ENCODE results near the gene KIF6.
"Not testable (repeated sequence)": the region's sequence is repeated elsewhere in the genome, so short reads cannot be mapped to it uniquely, and the experiment has no call there.

The KIF6 gene

DNA sequence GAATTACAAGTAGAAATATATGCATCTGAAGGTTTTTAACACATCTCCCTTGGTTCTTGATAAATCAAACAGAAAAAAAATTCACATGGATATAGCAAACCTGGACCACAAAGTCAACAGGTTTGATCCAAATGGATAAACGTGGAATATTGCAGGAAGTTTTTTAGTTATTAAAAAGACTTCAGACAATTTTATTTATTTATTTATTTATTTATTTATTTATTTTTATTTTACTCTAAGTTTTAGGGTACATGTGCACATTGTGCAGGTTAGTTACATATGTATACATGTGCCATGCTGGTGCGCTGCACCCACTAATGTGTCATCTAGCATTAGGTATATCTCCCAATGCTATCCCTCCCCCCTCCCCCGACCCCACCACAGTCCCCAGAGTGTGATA, 47.9 kb downstream of the KIF6 start:
- H3K36me3 ChIP-seq (ENCODE audit: control insufficient read depth, insufficient read depth, low read length); H3K4me3 ChIP-seq (ENCODE audit: low read length); H3K27me3 ChIP-seq (ENCODE audit: control insufficient read depth, insufficient read depth, low read length); H3K9ac ChIP-seq (ENCODE audit: low read length); H3K27ac ChIP-seq (ENCODE audit: low read depth, low read length); H3K4me1 ChIP-seq (ENCODE audit: control insufficient read depth, insufficient read depth, low read length): not testable (repeated sequence)

DNA sequence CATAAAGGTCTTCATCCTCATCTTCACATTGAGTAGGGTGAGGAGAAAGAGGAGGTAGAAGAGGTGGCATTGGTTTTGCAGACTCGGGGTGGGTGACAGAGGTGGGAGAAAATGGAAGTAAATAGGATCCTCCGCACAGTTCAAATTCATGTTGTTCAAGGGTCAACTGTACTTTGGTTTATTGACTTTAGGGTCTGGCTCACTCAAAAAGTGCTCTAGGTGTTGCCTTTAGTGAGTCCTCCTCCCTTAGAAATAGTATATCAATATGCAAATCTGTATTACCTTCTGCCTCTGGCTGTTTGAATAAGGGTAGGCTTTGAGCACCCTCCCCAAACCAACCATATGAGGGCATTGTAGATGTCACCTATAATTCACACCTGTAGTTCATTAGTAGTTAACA, 54.7 kb downstream of the KIF6 start:
- Histone ChIP-seq H3K4me3 (ENCODE audit: low read length) (no peak overlapping the region), H3K9ac (ENCODE audit: low read length) (no peak overlapping the region), H3K36me3 (ENCODE audit: control insufficient read depth, insufficient read depth, low read length) (no peaks in the 10 kb centered on the region), H3K27me3 (ENCODE audit: control insufficient read depth, insufficient read depth, low read length) (no peaks in the 10 kb centered on the region), H3K4me1 (ENCODE audit: control insufficient read depth, insufficient read depth, low read length) (no peaks in the 10 kb centered on the region), H3K27ac (ENCODE audit: low read depth, low read length) (no peak overlapping the region)

- Histone ChIP-seq H3K27ac (ENCODE audit: low read depth, low read length) (no peak overlapping the region), H3K4me1 (ENCODE audit: control insufficient read depth, insufficient read depth, low read length) (no peaks in the 10 kb centered on the region), H3K4me3 (ENCODE audit: low read length) (no peak overlapping the region), H3K36me3 (ENCODE audit: control insufficient read depth, insufficient read depth, low read length) (no peaks in the 10 kb centered on the region), H3K9ac (ENCODE audit: low read length) (no peak overlapping the region), H3K27me3 (ENCODE audit: control insufficient read depth, insufficient read depth, low read length) (no peaks in the 10 kb centered on the region)
Observed at GRCh38 chr6:39669973-39670342, 55.2 kb downstream of the KIF6 start.

GRCh38 chr6:39669207-39669972, 55.8 kb downstream of the KIF6 start:
- H3K9ac ChIP-seq (ENCODE audit: low read length) = no peak overlapping the region
- H3K27ac ChIP-seq (ENCODE audit: low read depth, low read length) = no peak overlapping the region
- no peaks in the 10 kb centered on the region for H3K27me3 ChIP-seq (ENCODE audit: control insufficient read depth, insufficient read depth, low read length)
- no peak overlapping the region for H3K4me3 ChIP-seq (ENCODE audit: low read length)
- no peaks in the 10 kb centered on the region for H3K4me1 ChIP-seq (ENCODE audit: control insufficient read depth, insufficient read depth, low read length)
- H3K36me3 ChIP-seq (ENCODE audit: control insufficient read depth, insufficient read depth, low read length) = no peaks in the 10 kb centered on the region

DNA sequence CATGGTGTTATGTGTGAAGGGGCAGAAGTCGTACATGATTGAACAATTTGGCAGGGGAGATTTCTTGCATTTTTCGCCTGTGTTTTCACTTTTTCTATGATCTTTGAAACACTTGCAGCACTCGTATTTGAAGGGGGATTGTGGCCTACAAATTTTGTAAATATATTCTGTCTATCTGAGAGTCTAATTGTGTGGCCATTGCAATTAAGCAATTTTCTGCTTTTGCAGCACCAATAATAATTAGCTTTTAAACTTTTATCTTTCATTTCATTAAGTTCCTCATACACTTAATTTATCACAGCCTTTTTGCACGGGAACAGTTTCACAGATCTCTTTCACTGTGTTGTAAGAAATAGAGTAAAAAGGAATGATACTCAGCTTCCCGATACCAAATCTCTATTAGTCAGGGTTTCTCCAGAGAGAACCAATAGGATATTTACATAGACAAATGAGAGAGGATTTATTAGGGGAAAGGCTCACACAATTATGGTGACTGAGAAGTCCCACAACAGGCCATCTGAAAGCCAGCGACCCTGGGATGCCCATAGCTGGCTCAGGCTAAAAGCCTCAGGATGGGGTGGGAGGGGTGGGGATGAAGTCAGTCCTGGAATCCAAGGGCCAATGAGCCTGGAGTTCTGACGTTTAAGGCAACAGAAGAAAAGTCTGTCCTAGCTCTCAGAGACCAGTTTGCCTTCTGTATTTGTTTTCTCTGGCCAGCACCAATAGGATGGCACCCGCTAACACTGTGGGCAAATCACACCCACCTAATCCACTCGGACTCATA, 58.3 kb downstream of the KIF6 start:
- Histone ChIP-seq H3K27me3 (ENCODE audit: control insufficient read depth, insufficient read depth, low read length) (no peaks in the 10 kb centered on the region), H3K9ac (ENCODE audit: low read length) (no peak overlapping the region), H3K36me3 (ENCODE audit: control insufficient read depth, insufficient read depth, low read length) (no peaks in the 10 kb centered on the region), H3K27ac (ENCODE audit: low read depth, low read length) (no peak overlapping the region), H3K4me1 (ENCODE audit: control insufficient read depth, insufficient read depth, low read length) (no peaks in the 10 kb centered on the region), H3K4me3 (ENCODE audit: low read length) (no peak overlapping the region)

GRCh38 chr6:39665861-39666260, 59.3 kb downstream of the KIF6 start:
- no peaks in the 10 kb centered on the region for H3K27me3 ChIP-seq (ENCODE audit: control insufficient read depth, insufficient read depth, low read length)
- H3K4me1 ChIP-seq (ENCODE audit: control insufficient read depth, insufficient read depth, low read length) = no peaks in the 10 kb centered on the region
- no peak overlapping the region for H3K27ac ChIP-seq (ENCODE audit: low read depth, low read length)
- no peak overlapping the region for H3K4me3 ChIP-seq (ENCODE audit: low read length)
- no peak overlapping the region for H3K9ac ChIP-seq (ENCODE audit: low read length)
- H3K36me3 ChIP-seq (ENCODE audit: control insufficient read depth, insufficient read depth, low read length) = no peaks in the 10 kb centered on the region

- H3K27me3 ChIP-seq (ENCODE audit: control insufficient read depth, insufficient read depth, low read length) = no peaks in the 10 kb centered on the region
- H3K4me1 ChIP-seq (ENCODE audit: control insufficient read depth, insufficient read depth, low read length) = no peaks in the 10 kb centered on the region
- H3K27ac ChIP-seq (ENCODE audit: low read depth, low read length) = no peak overlapping the region
- H3K9ac ChIP-seq (ENCODE audit: low read length) = no peak overlapping the region
- no peaks in the 10 kb centered on the region for H3K36me3 ChIP-seq (ENCODE audit: control insufficient read depth, insufficient read depth, low read length)
- no peak overlapping the region for H3K4me3 ChIP-seq (ENCODE audit: low read length)
Observed at GRCh38 chr6:39664173-39664572, 61.0 kb downstream of the KIF6 start.

- Histone ChIP-seq H3K9ac (ENCODE audit: low read length) (no peak overlapping the region), H3K4me3 (ENCODE audit: low read length) (no peak overlapping the region), H3K36me3 (ENCODE audit: control insufficient read depth, insufficient read depth, low read length) (no peaks in the 10 kb centered on the region), H3K4me1 (ENCODE audit: control insufficient read depth, insufficient read depth, low read length) (no peaks in the 10 kb centered on the region), H3K27ac (ENCODE audit: low read depth, low read length) (no peak overlapping the region), H3K27me3 (ENCODE audit: control insufficient read depth, insufficient read depth, low read length) (no peaks in the 10 kb centered on the region)
Observed at GRCh38 chr6:39657355-39658135, 67.7 kb downstream of the KIF6 start.

GRCh38 chr6:39654121-39654520, 71.1 kb downstream of the KIF6 start:
- Histone ChIP-seq H3K4me1 (ENCODE audit: control insufficient read depth, insufficient read depth, low read length) (no peaks in the 10 kb centered on the region), H3K27ac (ENCODE audit: low read depth, low read length) (no peak overlapping the region), H3K9ac (ENCODE audit: low read length) (no peak overlapping the region), H3K36me3 (ENCODE audit: control insufficient read depth, insufficient read depth, low read length) (no peaks in the 10 kb centered on the region), H3K4me3 (ENCODE audit: low read length) (no peak overlapping the region), H3K27me3 (ENCODE audit: control insufficient read depth, insufficient read depth, low read length) (no peaks in the 10 kb centered on the region)

DNA sequence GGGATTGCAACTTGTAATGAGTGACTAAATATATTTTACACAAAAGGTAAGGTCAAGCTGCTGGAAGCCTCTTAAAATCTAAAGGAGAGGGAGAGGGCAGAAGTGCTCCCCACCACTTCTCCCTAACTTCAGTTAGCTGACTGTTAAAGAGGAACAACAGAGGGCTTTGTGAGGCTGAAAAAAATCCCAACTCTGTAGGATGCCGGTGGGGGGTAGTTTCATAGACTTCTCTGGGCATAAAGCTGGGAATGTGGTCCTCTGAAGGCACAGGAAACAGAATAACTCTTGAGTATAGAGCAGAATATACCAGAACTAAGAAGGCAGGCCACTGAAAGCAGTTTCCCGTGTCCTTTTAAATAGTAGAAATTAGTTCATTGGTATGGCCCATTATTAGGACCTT, 71.6 kb downstream of the KIF6 start:
- no peaks in the 10 kb centered on the region for H3K27me3 ChIP-seq (ENCODE audit: control insufficient read depth, insufficient read depth, low read length)
- H3K4me3 ChIP-seq (ENCODE audit: low read length) = no peak overlapping the region
- no peak overlapping the region for H3K27ac ChIP-seq (ENCODE audit: low read depth, low read length)
- no peaks in the 10 kb centered on the region for H3K36me3 ChIP-seq (ENCODE audit: control insufficient read depth, insufficient read depth, low read length)
- no peaks in the 10 kb centered on the region for H3K4me1 ChIP-seq (ENCODE audit: control insufficient read depth, insufficient read depth, low read length)
- H3K9ac ChIP-seq (ENCODE audit: low read length) = no peak overlapping the region

GRCh38 chr6:39649996-39650395, 75.2 kb downstream of the KIF6 start:
- H3K4me3 ChIP-seq (ENCODE audit: low read length) = no peak overlapping the region
- H3K36me3 ChIP-seq (ENCODE audit: control insufficient read depth, insufficient read depth, low read length) = no peaks in the 10 kb centered on the region
- H3K27me3 ChIP-seq (ENCODE audit: control insufficient read depth, insufficient read depth, low read length) = no peaks in the 10 kb centered on the region
- no peak overlapping the region for H3K27ac ChIP-seq (ENCODE audit: low read depth, low read length)
- H3K9ac ChIP-seq (ENCODE audit: low read length) = no peak overlapping the region
- H3K4me1 ChIP-seq (ENCODE audit: control insufficient read depth, insufficient read depth, low read length) = no peaks in the 10 kb centered on the region

DNA sequence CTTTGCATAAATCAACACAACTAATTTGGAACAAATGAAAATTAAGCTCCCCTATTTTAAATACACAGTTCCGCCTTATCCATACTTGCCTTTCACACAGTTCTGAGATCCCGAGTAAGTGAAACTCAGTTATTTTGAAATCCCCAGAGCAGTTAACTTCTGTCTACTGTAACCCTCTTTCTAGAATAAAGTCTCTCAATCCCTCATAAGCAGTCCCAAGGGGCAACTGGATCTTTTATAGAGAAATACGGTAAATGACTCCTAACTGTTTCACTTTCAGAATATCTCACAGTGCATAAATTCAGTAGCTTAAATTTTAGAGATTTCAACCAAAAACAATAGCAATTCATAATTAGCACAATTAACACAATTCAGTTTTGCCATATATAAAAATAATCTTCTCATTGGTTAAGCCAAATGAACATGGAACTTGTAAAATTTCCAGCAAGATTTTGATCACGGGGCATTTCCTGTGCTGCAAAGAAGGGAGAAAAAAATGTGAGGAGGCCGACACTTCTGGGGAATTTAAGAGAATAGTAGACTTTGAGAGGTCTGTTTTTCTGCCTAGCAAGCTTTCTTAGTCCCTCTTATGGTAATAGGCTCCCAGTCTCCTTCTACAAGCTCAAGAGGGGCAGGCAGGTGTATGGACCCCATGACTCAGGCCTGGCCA, 78.3 kb downstream of the KIF6 start:
- Histone ChIP-seq H3K27ac (ENCODE audit: low read depth, low read length) (no peak overlapping the region), H3K36me3 (ENCODE audit: control insufficient read depth, insufficient read depth, low read length) (no peaks in the 10 kb centered on the region), H3K9ac (ENCODE audit: low read length) (no peak overlapping the region), H3K4me1 (ENCODE audit: control insufficient read depth, insufficient read depth, low read length) (no peaks in the 10 kb centered on the region), H3K27me3 (ENCODE audit: control insufficient read depth, insufficient read depth, low read length) (no peaks in the 10 kb centered on the region), H3K4me3 (ENCODE audit: low read length) (no peak overlapping the region)
